ENCODE measurements around the gene FUOM.

The FUOM gene

DNA sequence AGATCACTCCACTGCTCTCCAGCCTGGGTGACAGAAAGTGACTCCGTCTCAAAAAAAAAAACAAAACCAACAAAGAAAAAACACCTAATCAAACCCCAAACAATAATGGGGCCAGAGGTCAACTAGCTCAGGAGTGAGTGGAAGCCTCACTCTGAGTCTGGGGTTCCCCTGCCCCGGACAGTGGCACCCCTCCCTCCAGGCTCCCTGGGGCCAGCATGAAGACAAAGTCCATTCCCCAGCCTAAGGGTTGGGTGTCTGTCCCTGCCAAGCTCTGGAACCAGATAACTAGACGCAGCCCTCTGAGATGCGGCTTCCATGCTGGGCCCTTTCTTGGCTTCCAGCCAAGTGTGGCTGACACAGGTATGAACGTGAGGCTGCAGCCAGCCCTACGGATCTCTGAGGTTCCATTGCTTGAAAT, 1.7 kb upstream of the FUOM start:
- Histone ChIP-seq H3K4me1 (ENCODE audit: control insufficient read depth, insufficient read depth, low read length) (no peaks in the 10 kb centered on the region), H3K9ac (ENCODE audit: low read length) (no peak overlapping the region), H3K27me3 (ENCODE audit: control insufficient read depth, insufficient read depth, low read length) (no peaks in the 10 kb centered on the region), H3K27ac (ENCODE audit: low read depth, low read length) (no peak overlapping the region), H3K4me3 (ENCODE audit: low read length) (no peak overlapping the region), H3K36me3 (ENCODE audit: control insufficient read depth, insufficient read depth, low read length) (peaks cover 2% of the 10 kb centered on the region)

GRCh38 chr10:133358925-133359310, 1.1 kb upstream of the FUOM start:
- no peak overlapping the region for H3K4me3 ChIP-seq (ENCODE audit: low read length)
- H3K36me3 ChIP-seq (ENCODE audit: control insufficient read depth, insufficient read depth, low read length): peaks cover 2% of the 10 kb centered on the region
- no peak overlapping the region for H3K27ac ChIP-seq (ENCODE audit: low read depth, low read length)
- no peaks in the 10 kb centered on the region for H3K27me3 ChIP-seq (ENCODE audit: control insufficient read depth, insufficient read depth, low read length)
- no peaks in the 10 kb centered on the region for H3K4me1 ChIP-seq (ENCODE audit: control insufficient read depth, insufficient read depth, low read length)
- no peak overlapping the region for H3K9ac ChIP-seq (ENCODE audit: low read length)

DNA sequence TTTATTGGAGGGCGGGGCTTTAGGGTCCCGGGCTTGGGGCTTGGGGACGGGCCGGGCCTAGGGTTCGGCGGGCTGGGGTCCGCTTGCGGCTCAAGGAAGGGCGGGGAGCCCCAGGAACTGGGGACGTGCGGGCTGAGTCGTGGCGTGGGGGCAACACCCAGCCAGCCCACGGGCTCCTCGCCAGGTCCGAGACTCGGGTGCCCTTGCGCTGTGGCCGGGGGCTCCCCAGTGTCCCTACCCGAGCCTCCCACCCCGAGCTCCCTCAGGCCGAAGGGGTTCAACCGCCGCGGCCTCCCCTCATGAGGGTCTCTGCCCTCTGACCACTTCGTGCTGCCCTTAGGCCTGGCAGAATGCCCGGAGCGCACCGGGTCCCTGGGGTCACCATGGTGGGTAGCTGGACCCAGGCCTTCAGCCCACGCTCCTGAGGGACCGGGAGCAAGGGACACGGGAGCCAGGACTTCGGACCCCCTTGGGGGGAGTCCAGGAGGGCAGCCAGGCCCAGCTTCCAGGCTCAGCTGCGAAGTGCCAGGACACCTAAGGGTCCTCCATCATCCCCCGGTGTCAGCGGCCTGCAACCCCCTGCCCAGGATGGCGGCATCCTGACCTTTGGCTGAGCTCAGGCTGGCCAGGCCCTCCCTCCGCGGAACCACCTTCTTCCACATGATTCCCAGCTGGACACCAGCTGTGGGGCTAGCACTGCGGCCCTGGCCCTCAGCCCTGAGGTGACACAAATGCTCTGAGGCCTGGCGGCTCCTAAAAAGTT, 524 bp upstream of the FUOM start:
- Histone ChIP-seq H3K4me3 (ENCODE audit: low read length) (no peak overlapping the region), H3K27me3 (ENCODE audit: control insufficient read depth, insufficient read depth, low read length) (no peaks in the 10 kb centered on the region), H3K9ac (ENCODE audit: low read length) (no peak overlapping the region), H3K27ac (ENCODE audit: low read depth, low read length) (no peak overlapping the region), H3K4me1 (ENCODE audit: control insufficient read depth, insufficient read depth, low read length) (no peaks in the 10 kb centered on the region), H3K36me3 (ENCODE audit: control insufficient read depth, insufficient read depth, low read length) (peaks cover 2% of the 10 kb centered on the region)

GRCh38 chr10:133356549-133357284, 1.1 kb downstream of the FUOM start:
- Histone ChIP-seq H3K4me1 (ENCODE audit: control insufficient read depth, insufficient read depth, low read length) (no peaks in the 10 kb centered on the region), H3K9ac (ENCODE audit: low read length) (no peak overlapping the region), H3K27ac (ENCODE audit: low read depth, low read length) (no peak overlapping the region)

DNA sequence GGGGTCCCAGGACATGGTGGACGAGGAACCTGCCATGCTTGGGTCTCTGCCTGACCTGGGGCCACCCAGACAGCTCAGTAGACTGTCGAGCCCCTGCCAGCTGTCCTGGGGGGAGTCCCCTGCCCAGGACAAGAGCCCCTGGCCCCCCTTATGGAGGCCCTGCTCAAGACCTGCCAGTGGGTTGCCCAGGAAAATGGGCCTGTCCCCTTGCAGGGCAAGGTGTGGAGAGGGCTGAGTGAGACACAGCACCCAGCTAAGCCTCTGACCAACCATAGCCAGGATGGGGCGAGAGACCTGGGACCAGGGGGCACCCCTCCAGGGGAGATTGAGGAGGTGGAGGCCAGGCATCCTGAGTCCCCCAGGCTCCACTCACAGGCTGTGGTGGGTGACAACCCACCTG, 1.8 kb downstream of the FUOM start:
- Histone ChIP-seq H3K27me3 (ENCODE audit: control insufficient read depth, insufficient read depth, low read length) (no peaks in the 10 kb centered on the region), H3K4me1 (ENCODE audit: control insufficient read depth, insufficient read depth, low read length) (no peaks in the 10 kb centered on the region), H3K36me3 (ENCODE audit: control insufficient read depth, insufficient read depth, low read length) (peaks cover 2% of the 10 kb centered on the region), H3K27ac (ENCODE audit: low read depth, low read length) (no peak overlapping the region), H3K9ac (ENCODE audit: low read length) (no peak overlapping the region), H3K4me3 (ENCODE audit: low read length) (no peak overlapping the region)

More at GRCh38 chr10:133356549-133357284, 1.1 kb downstream of the FUOM start:
- H3K4me3 ChIP-seq (ENCODE audit: low read length): peak overlapping the region; percentile 68
- H3K27me3 ChIP-seq (ENCODE audit: control insufficient read depth, insufficient read depth, low read length): no peaks in the 10 kb centered on the region
- peaks cover 2% of the 10 kb centered on the region for H3K36me3 ChIP-seq (ENCODE audit: control insufficient read depth, insufficient read depth, low read length)

- H3K27me3 ChIP-seq (ENCODE audit: control insufficient read depth, insufficient read depth, low read length): no peaks in the 10 kb centered on the region
- no peak overlapping the region for H3K4me3 ChIP-seq (ENCODE audit: low read length)
- H3K36me3 ChIP-seq (ENCODE audit: control insufficient read depth, insufficient read depth, low read length): peaks cover 2% of the 10 kb centered on the region
- no peak overlapping the region for H3K27ac ChIP-seq (ENCODE audit: low read depth, low read length)
- H3K4me1 ChIP-seq (ENCODE audit: control insufficient read depth, insufficient read depth, low read length): no peaks in the 10 kb centered on the region
- H3K9ac ChIP-seq (ENCODE audit: low read length): no peak overlapping the region
These were observed 2.6 kb downstream of the FUOM start for GRCh38 chr10:133355266-133355665.

DNA sequence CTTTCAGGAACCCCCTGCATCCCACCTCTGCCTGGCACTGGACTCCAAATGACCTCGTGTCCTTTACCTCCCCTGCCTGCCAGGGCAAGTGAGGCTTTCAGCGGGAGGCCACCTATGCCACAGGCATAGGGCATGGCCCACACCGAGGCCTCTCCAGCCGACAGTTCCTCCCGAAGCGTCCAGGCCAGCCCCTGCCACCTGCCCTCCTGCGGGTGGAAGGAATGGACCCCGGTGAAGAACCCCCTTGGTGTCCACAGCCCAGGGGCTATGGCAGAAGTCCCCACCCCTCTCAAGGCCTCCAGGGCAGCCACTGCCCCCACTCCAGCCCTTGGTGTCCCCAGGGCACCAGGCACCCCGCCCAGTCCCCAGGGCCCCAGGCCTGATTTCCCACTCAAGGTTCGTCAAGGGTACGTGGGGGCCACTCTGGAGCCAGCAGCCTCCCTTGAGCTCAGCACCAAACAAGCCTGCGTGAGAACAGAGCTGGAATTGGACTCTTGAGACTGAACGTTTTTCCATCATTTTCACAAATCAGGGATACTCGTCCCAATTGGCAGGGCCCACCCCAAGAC, 3.1 kb downstream of the FUOM start:
- H3K9ac ChIP-seq (ENCODE audit: low read length): no peak overlapping the region
- peaks cover 2% of the 10 kb centered on the region for H3K36me3 ChIP-seq (ENCODE audit: control insufficient read depth, insufficient read depth, low read length)
- H3K4me1 ChIP-seq (ENCODE audit: control insufficient read depth, insufficient read depth, low read length): no peaks in the 10 kb centered on the region
- H3K27ac ChIP-seq (ENCODE audit: low read depth, low read length): no peak overlapping the region
- no peak overlapping the region for H3K4me3 ChIP-seq (ENCODE audit: low read length)
- H3K27me3 ChIP-seq (ENCODE audit: control insufficient read depth, insufficient read depth, low read length): no peaks in the 10 kb centered on the region

- Histone ChIP-seq H3K27ac (ENCODE audit: low read depth, low read length) (no peak overlapping the region), H3K27me3 (ENCODE audit: control insufficient read depth, insufficient read depth, low read length) (no peaks in the 10 kb centered on the region), H3K9ac (ENCODE audit: low read length) (no peak overlapping the region)
These were observed 3.7 kb downstream of the FUOM start for GRCh38 chr10:133353988-133354605.

GRCh38 chr10:133353202-133353959, 4.4 kb downstream of the FUOM start:
- no peaks in the 10 kb centered on the region for H3K4me1 ChIP-seq (ENCODE audit: control insufficient read depth, insufficient read depth, low read length)
- no peak overlapping the region for H3K4me3 ChIP-seq (ENCODE audit: low read length)
- H3K27ac ChIP-seq (ENCODE audit: low read depth, low read length): no peak overlapping the region
- peaks cover 2% of the 10 kb centered on the region for H3K36me3 ChIP-seq (ENCODE audit: control insufficient read depth, insufficient read depth, low read length)
- H3K27me3 ChIP-seq (ENCODE audit: control insufficient read depth, insufficient read depth, low read length): no peaks in the 10 kb centered on the region
- H3K9ac ChIP-seq (ENCODE audit: low read length): no peak overlapping the region

More at GRCh38 chr10:133353988-133354605, 3.7 kb downstream of the FUOM start:
- Histone ChIP-seq H3K4me1 (ENCODE audit: control insufficient read depth, insufficient read depth, low read length) (no peaks in the 10 kb centered on the region), H3K36me3 (ENCODE audit: control insufficient read depth, insufficient read depth, low read length) (peaks cover 2% of the 10 kb centered on the region), H3K4me3 (ENCODE audit: low read length) (no peak overlapping the region)

DNA sequence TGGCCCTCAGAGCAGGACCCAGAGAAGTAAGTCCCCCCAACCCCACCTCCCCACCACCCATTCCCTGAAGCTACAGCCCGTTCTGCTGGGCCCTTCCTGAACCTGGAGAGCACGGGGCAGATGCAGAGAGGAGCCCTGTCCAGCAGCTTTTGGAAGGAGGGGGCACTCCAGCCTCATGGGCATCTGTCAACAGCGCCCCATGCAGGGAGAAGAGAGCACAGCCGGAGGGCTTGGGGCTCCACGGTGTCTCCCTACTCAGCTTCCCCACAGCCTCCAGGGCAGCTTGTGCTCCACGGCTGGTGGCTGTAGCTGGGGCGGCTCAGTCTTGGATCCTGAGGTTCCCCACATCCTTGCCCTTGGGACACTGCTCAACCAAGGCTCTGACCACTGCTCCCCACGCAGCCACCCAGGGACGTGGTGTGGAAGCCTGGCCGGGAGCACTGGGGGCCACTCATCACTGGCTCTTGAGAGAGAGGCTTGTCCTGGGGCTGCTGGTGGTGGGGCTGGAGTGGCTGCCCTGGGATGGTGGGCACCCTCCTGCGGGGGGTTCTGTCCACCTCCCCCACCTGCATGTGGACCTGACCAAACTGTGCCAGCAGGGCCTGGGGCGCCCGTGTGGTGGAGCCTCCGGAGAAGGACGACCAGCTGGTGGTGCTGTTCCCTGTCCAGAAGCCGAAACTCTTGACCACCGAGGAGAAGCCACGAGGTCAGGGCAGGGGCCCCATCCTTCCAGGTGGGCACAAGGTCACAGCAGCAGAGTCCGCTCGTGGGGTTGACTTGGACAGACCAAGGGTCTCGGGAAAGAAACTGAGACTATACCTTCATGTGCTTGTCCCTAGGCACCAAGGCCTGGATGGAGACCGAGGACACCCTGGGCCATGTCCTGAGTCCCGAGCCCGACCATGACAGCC, 6.2 kb downstream of the FUOM start:
- Histone ChIP-seq H3K27me3 (ENCODE audit: control insufficient read depth, insufficient read depth, low read length) (no peaks in the 10 kb centered on the region), H3K4me1 (ENCODE audit: control insufficient read depth, insufficient read depth, low read length) (no peaks in the 10 kb centered on the region), H3K27ac (ENCODE audit: low read depth, low read length) (no peak overlapping the region), H3K4me3 (ENCODE audit: low read length) (no peak overlapping the region), H3K9ac (ENCODE audit: low read length) (no peak overlapping the region), H3K36me3 (ENCODE audit: control insufficient read depth, insufficient read depth, low read length) (peaks cover 2% of the 10 kb centered on the region)

- peaks cover 2% of the 10 kb centered on the region for H3K36me3 ChIP-seq (ENCODE audit: control insufficient read depth, insufficient read depth, low read length)
- no peak overlapping the region for H3K9ac ChIP-seq (ENCODE audit: low read length)
- no peak overlapping the region for H3K27ac ChIP-seq (ENCODE audit: low read depth, low read length)
- H3K4me1 ChIP-seq (ENCODE audit: control insufficient read depth, insufficient read depth, low read length): no peaks in the 10 kb centered on the region
- no peak overlapping the region for H3K4me3 ChIP-seq (ENCODE audit: low read length)
- H3K27me3 ChIP-seq (ENCODE audit: control insufficient read depth, insufficient read depth, low read length): no peaks in the 10 kb centered on the region
These were observed 6.9 kb downstream of the FUOM start for GRCh38 chr10:133350950-133351329.
